ENCODE measurements around the gene NRL. TPM values are rescaled to one million over a fixed set of nuclear protein-coding genes. Genes with fewer than 3 reads are reported as not detected.
A peak's percentile ranks its signal among the peaks of the same experiment; 100 is the strongest.
"Not testable (repeated sequence)": the region's sequence is repeated elsewhere in the genome, so short reads cannot be mapped to it uniquely, and the experiment has no call there.

NRL gene
- total and polyA plus RNA-seq, 4 experiments from 2014 or later, result 1.4 to 4.5 (median 2.2) TPM

- ChIA-PET POLR2A (ENCODE audit: partially characterized antibody) (interaction anchor here (0.7 to 8.4 kb wide), 5 partner anchors 8 to 55 kb away, joined by 3 to 137 read pairs (median 7); partner anchors contain the start of genes DCAF11, IRF9, NRL and PCK2), CTCF (ENCODE audit: partially characterized antibody) (interaction anchor here (0.6 to 11.5 kb wide), 4 partner anchors 12 to 64 kb away, joined by 3 to 412 read pairs (median 198); partner anchors contain the start of gene PCK2)
- H3K27ac ChIP-seq (ENCODE audit: low read depth, low read length); DNase-seq; intact Hi-C loops (cut with micrococcal nuclease); H3K4me3 ChIP-seq (ENCODE audit: low read length in 2 of 2); H3K9me3 ChIP-seq (ENCODE audit: control insufficient read depth in 1 of 2, low read length in 2 of 2); H3K9me3 Mint-ChIP-seq; H3K27me3 ChIP-seq (ENCODE audit: insufficient read depth, low read length); H3K4me3 Mint-ChIP-seq; H3K27me3 Mint-ChIP-seq: not testable (repeated sequence)
- Histone ChIP-seq H3K36me3 (ENCODE audit: insufficient read depth, low read length) (peaks cover 11% of the 10 kb centered on the region), H3K4me1 (ENCODE audit: insufficient read depth, low read length) (peaks cover 14% of the 10 kb centered on the region)
- peaks cover 6 to 14% (median 12%) of the 10 kb centered on the region in 4 donors for H3K4me1 Mint-ChIP-seq
- H3K27ac Mint-ChIP-seq, result peak overlapping the region in 3 of 7 donors; percentile 16 to 38 (median 34)
- H3K36me3 Mint-ChIP-seq, result peaks cover 23 to 32% of the 10 kb centered on the region in 2 donors
Measured at GRCh38 chr14:24105609-24106239, 9.0 kb downstream of the NRL start.

DNA sequence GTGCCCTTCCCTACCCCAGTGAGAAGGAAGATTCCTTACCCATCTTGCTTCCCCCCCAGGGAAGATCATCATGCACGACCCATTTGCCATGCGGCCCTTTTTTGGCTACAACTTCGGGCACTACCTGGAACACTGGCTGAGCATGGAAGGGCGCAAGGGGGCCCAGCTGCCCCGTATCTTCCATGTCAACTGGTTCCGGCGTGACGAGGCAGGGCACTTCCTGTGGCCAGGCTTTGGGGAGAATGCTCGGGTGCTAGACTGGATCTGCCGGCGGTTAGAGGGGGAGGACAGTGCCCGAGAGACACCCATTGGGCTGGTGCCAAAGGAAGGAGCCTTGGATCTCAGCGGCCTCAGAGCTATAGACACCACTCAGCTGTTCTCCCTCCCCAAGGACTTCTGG lies 11.3 kb downstream of the NRL start:
- Histone ChIP-seq H3K4me3 (ENCODE audit: low read length in 2 of 2) (no peak overlapping the region), H3K4me1 (ENCODE audit: insufficient read depth, low read length) (peaks cover 3% of the 10 kb centered on the region), H3K36me3 (ENCODE audit: insufficient read depth, low read length) (peaks cover 23% of the 10 kb centered on the region), H3K27me3 (ENCODE audit: insufficient read depth, low read length) (no peaks in the 10 kb centered on the region), H3K9me3 (ENCODE audit: control insufficient read depth in 1 of 2, low read length in 2 of 2) (no peaks in the 10 kb centered on the region), H3K27ac (ENCODE audit: low read depth, low read length) (no peak overlapping the region)
- H3K9me3 Mint-ChIP-seq, result no peaks in the 10 kb centered on the region
- DNase-seq, result no peak
- no peaks in the 10 kb centered on the region for H3K27me3 Mint-ChIP-seq
- H3K27ac Mint-ChIP-seq, result peak overlapping the region in 1 of 7 donors; percentile 12
- peaks cover under 1 to 6% (median 5%) of the 10 kb centered on the region in 4 donors for H3K4me1 Mint-ChIP-seq
- intact Hi-C loops (cut with micrococcal nuclease), result no loop called here
- no peak overlapping the region for H3K4me3 Mint-ChIP-seq
- H3K36me3 Mint-ChIP-seq, result peaks cover 36 to 46% of the 10 kb centered on the region in 2 donors
- POLR2A ChIA-PET (ENCODE audit: partially characterized antibody), result interaction anchor here (1.0 to 8.4 kb wide), 4 partner anchors 10 to 52 kb away, joined by 3 to 137 read pairs (median 4); partner anchors contain the start of genes CARMIL3, DCAF11 and PCK2
- CTCF ChIA-PET (ENCODE audit: partially characterized antibody), result interaction anchor here (0.9 to 11.5 kb wide), 4 partner anchors 10 to 44 kb away, joined by 3 to 412 read pairs (median 198); partner anchors contain the start of gene PCK2

DNA sequence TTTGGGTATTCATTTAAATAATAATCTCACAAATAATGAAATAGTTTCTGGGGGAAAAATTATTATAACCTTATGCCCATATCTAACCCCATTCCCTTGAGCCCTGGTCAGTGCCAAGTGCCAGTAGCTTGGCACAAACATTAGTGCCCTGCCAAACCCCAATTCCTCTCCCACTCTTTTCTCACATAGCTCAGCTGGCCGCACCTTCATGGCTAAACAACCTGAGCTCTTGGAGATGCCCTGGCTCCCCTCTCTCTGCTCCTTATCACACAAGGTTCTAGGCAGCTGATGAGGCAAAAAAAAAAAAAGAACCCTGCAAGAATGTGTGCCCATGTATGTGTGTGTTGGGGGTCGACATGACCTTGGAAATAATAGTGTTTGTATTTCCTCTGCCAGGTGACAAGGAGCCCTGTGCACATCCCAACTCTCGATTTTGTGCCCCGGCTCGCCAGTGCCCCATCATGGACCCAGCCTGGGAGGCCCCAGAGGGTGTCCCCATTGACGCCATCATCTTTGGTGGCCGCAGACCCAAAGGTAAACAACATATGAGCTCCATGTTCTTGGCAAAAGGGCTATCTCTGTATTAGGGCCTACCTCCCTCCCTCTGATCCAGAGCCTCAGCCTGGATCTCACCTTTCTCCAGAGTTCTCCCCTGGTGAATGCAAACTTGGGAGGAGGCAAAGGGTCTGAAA lies 12.2 kb downstream of the NRL start:
- Histone ChIP-seq H3K27me3 (ENCODE audit: insufficient read depth, low read length) (no peaks in the 10 kb centered on the region), H3K36me3 (ENCODE audit: insufficient read depth, low read length) (peaks cover 23% of the 10 kb centered on the region), H3K27ac (ENCODE audit: low read depth, low read length) (no peak overlapping the region), H3K4me1 (ENCODE audit: insufficient read depth, low read length) (no peaks in the 10 kb centered on the region), H3K4me3 (ENCODE audit: low read length in 2 of 2) (no peak overlapping the region), H3K9me3 (ENCODE audit: control insufficient read depth in 1 of 2, low read length in 2 of 2) (no peaks in the 10 kb centered on the region)
- ChIA-PET POLR2A (ENCODE audit: partially characterized antibody) (interaction anchor here (0.7 to 1.3 kb wide), 2 partner anchors 12 to 51 kb away, joined by 3 read pairs; partner anchors contain the start of genes CARMIL3, DCAF11 and NRL), CTCF (ENCODE audit: partially characterized antibody) (interaction anchor here (10.4 to 11.5 kb wide), 2 partner anchors 9 to 43 kb away, joined by 392 to 412 read pairs; partner anchors contain the start of gene PCK2)
- Mint-ChIP-seq H3K27ac (peak overlapping the region in 2 of 7 donors; percentile 36 to 46), H3K27me3 (no peaks in the 10 kb centered on the region), H3K36me3 (peaks cover 39 to 46% of the 10 kb centered on the region in 2 donors), H3K4me1 (peaks cover 0 to 2% (median 0%) of the 10 kb centered on the region in 4 donors), H3K4me3 (no peak overlapping the region), H3K9me3 (no peaks in the 10 kb centered on the region)
- intact Hi-C loops (cut with micrococcal nuclease), result no loop called here
- no peak for DNase-seq

DNA sequence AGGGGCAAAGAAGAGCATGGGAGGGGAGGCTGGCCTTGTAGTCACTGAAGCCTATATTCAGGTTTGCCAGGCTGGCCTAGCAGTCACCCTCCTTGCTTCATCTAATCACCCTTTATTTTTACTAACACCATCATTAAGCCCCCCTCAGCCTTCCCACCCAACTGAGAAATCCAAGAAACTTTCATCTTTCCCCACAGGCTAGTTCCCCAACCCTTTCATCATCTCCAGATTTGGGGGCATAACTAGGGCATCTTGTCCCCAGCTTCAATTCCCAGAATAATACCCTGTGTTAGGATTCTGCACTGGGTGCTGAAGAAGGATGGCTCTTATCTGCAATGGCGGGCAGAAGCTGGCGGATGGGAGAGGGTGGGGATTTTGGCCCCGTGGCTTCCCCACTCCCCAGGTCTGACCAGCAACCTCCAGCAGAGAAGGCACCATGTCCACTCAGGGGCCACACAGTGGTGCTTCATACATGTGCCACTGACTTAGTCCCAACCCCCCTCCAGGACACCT lies 13.7 kb downstream of the NRL start:
- CTCF ChIA-PET (ENCODE audit: partially characterized antibody), result interaction anchor here (1.2 to 11.5 kb wide), 3 partner anchors 7 to 42 kb away, joined by 5 to 412 read pairs (median 392); partner anchors contain the start of gene PCK2
- intact Hi-C loops (cut with micrococcal nuclease), result no loop called here
- H3K9me3 ChIP-seq (ENCODE audit: control insufficient read depth in 1 of 2, low read length in 2 of 2), result no peaks in the 10 kb centered on the region
- no peak overlapping the region for H3K4me3 ChIP-seq (ENCODE audit: low read length in 2 of 2)
- Mint-ChIP-seq H3K27me3 (no peaks in the 10 kb centered on the region), H3K27ac (peak overlapping the region in 1 of 7 donors; percentile 42), H3K36me3 (peaks cover 37 to 46% of the 10 kb centered on the region in 2 donors), H3K9me3 (no peaks in the 10 kb centered on the region), H3K4me1 (peaks cover 5 to 9% (median 7%) of the 10 kb centered on the region in 4 donors), H3K4me3 (no peak overlapping the region)
- no peaks in the 10 kb centered on the region for H3K27me3 ChIP-seq (ENCODE audit: insufficient read depth, low read length)
- H3K4me1 ChIP-seq (ENCODE audit: insufficient read depth, low read length), result peaks cover 3% of the 10 kb centered on the region
- POLR2A ChIA-PET (ENCODE audit: partially characterized antibody), result interaction anchor here (1.8 kb wide), 1 partner anchor 13 kb away, joined by 6 read pairs; the partner anchor contains the start of gene DCAF11
- peaks cover 28% of the 10 kb centered on the region for H3K36me3 ChIP-seq (ENCODE audit: insufficient read depth, low read length)
- H3K27ac ChIP-seq (ENCODE audit: low read depth, low read length), result no peak overlapping the region
- no peak for DNase-seq

- Histone ChIP-seq H3K9me3 (ENCODE audit: control insufficient read depth in 1 of 2, low read length in 2 of 2) (no peaks in the 10 kb centered on the region), H3K36me3 (ENCODE audit: insufficient read depth, low read length) (peaks cover 28% of the 10 kb centered on the region), H3K4me3 (ENCODE audit: low read length in 2 of 2) (no peak overlapping the region), H3K27ac (ENCODE audit: low read depth, low read length) (no peak overlapping the region), H3K27me3 (ENCODE audit: insufficient read depth, low read length) (no peaks in the 10 kb centered on the region), H3K4me1 (ENCODE audit: insufficient read depth, low read length) (peaks cover 9% of the 10 kb centered on the region)
- Mint-ChIP-seq H3K9me3 (no peaks in the 10 kb centered on the region), H3K27me3 (no peaks in the 10 kb centered on the region), H3K4me3 (no peak overlapping the region), H3K4me1 (peaks cover 9 to 14% (median 11%) of the 10 kb centered on the region in 4 donors), H3K36me3 (peaks cover 41 to 46% of the 10 kb centered on the region in 2 donors), H3K27ac (peak overlapping the region in 1 of 7 donors; percentile 13)
- no peak for DNase-seq
- ChIA-PET CTCF (ENCODE audit: partially characterized antibody) (interaction anchor here (1.0 to 11.5 kb wide), 3 partner anchors 7 to 63 kb away, joined by 3 to 412 read pairs (median 5); partner anchors contain the start of gene PCK2), POLR2A (ENCODE audit: partially characterized antibody) (interaction anchor here (1.8 kb wide), 1 partner anchor 13 kb away, joined by 6 read pairs; the partner anchor contains the start of gene DCAF11)
- intact Hi-C loops (cut with micrococcal nuclease), result no loop called here
Measured at GRCh38 chr14:24100197-24100981, 14.4 kb downstream of the NRL start.

- no peaks in the 10 kb centered on the region for H3K9me3 Mint-ChIP-seq
- peak overlapping the region in 3 of 7 donors; percentile 6 to 46 (median 22) for H3K27ac Mint-ChIP-seq
- DNase-seq, result no peak
- H3K36me3 Mint-ChIP-seq, result peaks cover 37 to 48% of the 10 kb centered on the region in 2 donors
- H3K4me3 Mint-ChIP-seq, result no peak overlapping the region
- Histone ChIP-seq H3K27ac (ENCODE audit: low read depth, low read length) (no peak overlapping the region), H3K4me3 (ENCODE audit: low read length in 2 of 2) (no peak overlapping the region), H3K27me3 (ENCODE audit: insufficient read depth, low read length) (no peaks in the 10 kb centered on the region), H3K9me3 (ENCODE audit: control insufficient read depth in 1 of 2, low read length in 2 of 2) (no peaks in the 10 kb centered on the region), H3K36me3 (ENCODE audit: insufficient read depth, low read length) (peaks cover 28% of the 10 kb centered on the region), H3K4me1 (ENCODE audit: insufficient read depth, low read length) (peaks cover 14% of the 10 kb centered on the region)
- POLR2A ChIA-PET (ENCODE audit: partially characterized antibody), result no interaction called here
- no peaks in the 10 kb centered on the region for H3K27me3 Mint-ChIP-seq
- intact Hi-C loops (cut with micrococcal nuclease), result loop anchor here (10.0 kb wide), 1 partner anchor 46 kb away; the partner anchor contains the start of genes EMC9, PSME2 and RNF31
- peaks cover 12 to 24% (median 17%) of the 10 kb centered on the region in 4 donors for H3K4me1 Mint-ChIP-seq
- CTCF ChIA-PET (ENCODE audit: partially characterized antibody), result interaction anchor here (11.6 to 12.2 kb wide), 2 partner anchors 6 to 41 kb away, joined by 412 to 475 read pairs; partner anchors contain the start of gene CARMIL3
Measured at GRCh38 chr14:24098927-24099813, 15.6 kb downstream of the NRL start.

Measured in CD4-positive, alpha-beta memory T cell (primary cell).